RKO (cell line): ENCODE measurements around the gene MACROH2A1.

Experiments
- DNase-seq: peaks from one replicate; pipeline ENCODE4 v3.0.0-alpha.2; 2016; ENCODE audit warnings: low spot score

The MACROH2A1 gene

DNA sequence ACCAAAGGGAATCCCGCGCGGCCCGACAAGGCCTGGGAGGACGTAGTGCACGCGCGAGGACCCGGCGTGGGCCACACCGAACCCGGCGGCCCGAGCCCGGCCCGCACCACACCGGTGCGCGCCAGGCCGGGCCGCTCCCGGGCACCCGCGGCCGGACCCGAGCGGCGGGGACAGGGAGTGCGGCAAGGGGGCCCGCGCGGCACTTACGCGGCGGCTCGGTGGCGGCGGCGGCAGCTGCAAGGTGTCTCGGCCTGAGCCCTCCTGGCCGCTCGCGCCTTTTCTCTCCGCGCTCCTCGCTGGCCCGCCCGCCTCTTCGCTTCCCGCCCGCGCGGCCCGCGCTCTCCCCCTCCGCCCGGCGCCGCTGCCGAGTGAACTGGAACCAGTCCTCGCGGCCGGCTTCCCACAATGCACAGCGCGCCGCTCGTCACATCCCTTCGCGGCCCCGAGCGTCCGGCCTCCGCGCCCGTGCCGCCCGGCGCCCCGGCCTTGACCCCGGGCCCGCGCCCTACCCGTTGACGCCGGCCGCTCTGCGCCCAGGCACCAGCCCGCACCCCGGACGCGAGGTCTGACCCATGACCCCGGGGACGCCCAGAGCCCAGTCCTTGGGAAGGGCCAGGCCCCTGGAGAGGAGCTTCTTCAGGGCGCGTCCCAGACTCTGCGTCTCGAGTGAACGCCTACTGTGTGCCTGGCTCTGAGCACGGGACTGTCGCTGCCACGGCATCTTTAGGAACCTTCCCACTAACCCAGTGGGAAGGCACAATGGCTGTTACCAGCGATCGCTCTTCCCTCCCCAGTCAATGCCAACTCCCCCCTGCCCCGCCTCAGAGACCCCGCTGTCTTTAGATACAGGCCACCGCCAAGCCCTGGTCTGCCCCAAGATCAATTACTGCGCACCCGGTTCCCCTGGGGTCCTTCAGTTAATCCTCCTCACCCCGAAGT, at the start of gene MACROH2A1:
TSS of gene MACROH2A1 (minus strand) at position 377 of the 939 bp plus-strand sequence. CDS start 10,138 bp downstream, outside the sequence.
- peak; percentile 83 for DNase-seq

GRCh38 chr5:135448071-135448739, 49.2 kb upstream of the MACROH2A1 start:
- DNase-seq: no peak

DNA sequence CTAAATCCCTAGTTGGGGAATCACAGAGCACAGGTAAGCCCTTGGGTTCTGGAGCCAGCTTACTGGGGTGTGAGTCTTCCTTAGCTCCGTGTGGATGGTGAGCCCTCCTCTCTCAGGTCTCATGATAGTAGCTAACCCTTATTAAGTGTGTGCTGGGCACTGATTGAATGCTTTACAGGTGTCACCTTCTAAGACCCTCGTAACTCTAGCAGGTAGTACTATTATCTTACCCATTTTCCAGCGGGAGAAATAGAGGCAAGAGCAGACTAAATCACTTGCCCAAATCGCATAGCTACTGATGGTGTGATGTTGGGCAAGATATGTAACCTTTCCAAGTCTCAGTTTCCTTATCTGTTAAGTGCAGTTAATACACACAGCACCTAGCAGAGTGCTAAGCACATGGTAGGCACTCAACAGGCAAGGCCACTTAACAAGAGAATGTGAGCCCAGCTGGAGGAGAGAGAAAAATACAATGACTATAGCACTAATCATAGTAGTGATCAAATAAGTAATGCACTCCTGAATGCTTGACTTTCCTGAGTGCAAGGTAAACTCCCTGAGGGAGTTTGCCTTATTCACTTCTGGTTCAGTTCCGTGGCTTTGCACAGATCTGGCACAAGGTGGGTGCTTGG, 48.4 kb upstream of the MACROH2A1 start, which contains the start of gene DCANP1:
TSS of gene DCANP1 (minus strand) at position 51 of the 632 bp plus-strand sequence. CDS start 240 bp downstream, outside the sequence.
- no peak for DNase-seq

DNA sequence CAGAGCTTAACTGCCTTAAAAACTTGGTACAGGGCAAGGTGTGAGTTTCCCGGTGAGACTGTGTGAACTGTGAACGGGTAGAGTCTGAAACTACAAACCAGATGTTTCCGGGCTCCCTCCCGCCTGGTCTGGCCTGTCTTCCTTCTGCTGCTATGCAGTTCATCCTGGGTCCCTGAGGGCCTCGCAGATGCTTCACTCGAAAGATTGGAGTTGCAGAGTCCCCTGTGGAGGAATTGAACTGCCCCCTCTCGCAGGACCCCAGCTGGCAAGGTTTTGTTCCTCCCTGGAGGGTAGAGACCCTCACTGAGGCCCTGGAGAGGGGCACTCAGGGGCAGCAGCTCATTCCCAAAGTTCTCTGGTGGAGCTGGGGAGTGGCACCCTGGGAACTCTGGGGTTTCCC, 47.6 kb upstream of the MACROH2A1 start:
- DNase-seq: no peak

- no peak for DNase-seq
Measured at GRCh38 chr5:135446206-135446605, 47.2 kb upstream of the MACROH2A1 start.

DNA sequence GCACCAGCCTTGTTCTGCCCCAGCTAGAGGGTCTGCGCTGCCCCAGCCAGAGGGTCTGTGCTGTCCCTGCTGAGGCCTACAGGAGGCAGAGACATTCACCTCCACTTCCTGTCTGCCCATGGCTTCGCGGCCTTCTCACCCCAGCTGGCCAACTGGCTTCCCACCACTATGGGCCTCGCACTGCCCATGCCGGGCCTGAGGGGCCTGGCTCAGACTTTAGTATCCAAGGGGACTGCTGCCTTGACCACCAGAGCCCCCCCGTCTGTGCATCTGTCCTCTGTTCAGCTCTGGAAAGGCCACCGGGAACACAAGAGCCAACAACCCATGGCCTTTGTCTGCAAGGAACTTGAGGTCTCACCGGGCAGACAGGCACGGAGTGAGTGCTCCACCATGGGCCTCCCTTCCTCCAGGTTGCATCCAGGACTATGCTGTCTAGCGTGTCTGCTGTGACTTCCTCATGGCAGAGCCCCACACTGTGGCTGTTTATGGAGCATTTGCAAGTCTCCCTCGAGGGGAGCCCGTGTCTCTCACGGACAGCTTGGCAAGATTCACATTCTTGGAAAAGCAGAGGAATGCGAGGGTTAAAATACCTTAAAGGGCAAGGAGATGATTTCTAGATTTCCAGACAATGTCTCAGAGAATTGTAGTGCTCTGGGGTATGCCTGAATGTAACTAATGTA, 46.4 kb upstream of the MACROH2A1 start:
- no peak for DNase-seq

- DNase-seq: no peak
Measured at GRCh38 chr5:135444881-135445280, 45.9 kb upstream of the MACROH2A1 start.

- no peak for DNase-seq
Measured at GRCh38 chr5:135444360-135444759, 45.3 kb upstream of the MACROH2A1 start.

DNA sequence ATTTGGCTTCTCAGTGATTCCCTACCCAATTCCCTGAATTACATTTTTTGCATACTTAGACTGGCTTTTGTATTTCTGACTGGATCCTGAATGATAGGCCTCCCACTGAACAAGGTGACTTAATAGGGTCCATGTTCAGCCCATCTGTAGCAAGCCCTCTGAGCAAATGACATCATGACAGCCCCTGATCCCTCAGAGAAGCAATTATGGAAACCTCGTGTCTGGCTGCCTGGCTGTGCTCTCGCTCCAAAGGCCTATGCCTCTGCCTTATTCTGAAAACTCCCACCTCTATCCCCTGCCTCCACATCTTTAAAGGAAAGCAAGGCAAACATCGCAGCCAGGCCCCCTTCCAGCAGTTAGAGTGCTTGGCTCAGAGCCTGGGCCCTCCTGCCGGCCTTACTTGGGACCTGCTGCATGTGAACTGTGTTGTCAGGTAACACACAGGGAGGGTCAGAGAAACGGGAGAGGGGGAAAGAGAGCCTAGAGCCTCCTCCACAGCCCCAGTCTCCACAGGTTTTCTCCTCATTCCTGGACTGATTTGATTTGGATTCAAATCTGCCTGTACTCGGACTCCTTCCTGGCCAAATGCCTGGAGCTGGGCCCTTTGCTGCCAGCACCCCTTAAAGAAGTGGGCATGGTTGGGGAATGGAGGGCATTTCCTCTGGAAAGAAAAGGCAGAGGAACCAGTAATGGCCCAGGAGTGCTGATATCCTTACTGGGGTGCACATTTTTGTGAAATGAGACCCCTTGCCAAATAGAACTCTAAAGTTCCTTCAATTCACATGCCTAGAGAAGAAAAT, 44.3 kb upstream of the MACROH2A1 start:
- no peak for DNase-seq

- no peak for DNase-seq
Measured at GRCh38 chr5:135442431-135443160, 43.6 kb upstream of the MACROH2A1 start.

DNA sequence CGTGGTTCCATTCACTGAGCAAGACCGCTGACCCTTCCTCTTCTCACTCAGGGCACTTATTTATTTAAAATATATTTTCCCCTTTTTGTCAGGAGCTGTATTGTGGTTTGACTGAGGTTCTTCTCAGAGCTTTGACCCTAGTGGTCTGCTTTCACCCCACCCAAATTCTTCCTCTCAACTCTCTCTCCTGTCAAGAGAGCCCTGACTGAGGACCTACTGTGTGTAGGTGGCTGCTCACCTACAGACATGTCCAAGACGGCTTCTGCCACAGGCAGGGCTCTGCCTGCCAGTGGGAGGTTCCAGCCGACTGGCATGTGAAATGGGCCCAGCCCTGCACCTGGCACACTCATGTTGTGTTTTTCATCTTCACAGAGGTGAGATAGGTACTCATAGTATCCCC, 42.9 kb upstream of the MACROH2A1 start:
- DNase-seq: no peak

DNA sequence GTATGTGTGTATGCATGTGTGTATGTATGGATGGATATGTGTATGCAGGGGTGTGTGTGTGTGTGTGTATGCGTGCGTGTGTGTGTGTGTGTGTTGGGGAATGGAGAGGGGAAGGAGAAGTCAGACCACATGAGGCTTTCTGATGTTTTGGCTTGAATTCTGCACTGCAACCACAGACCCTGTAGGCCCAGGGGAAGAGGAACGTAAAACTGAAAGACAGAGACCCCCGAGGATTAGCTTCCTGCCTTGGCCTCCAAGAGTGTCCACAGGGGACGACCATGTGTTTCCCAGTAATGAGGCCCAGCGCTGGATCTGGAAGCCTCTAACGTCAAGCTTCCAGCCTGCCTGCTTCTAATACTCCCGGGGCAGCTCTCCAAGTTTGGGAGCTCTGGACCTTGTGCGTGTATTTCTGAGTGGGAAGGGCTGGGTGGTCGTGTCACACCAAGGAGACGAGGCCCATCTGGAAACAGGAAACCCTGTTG, 42.4 kb upstream of the MACROH2A1 start:
- no peak for DNase-seq

GRCh38 chr5:135440916-135441315, 41.9 kb upstream of the MACROH2A1 start:
- DNase-seq: no peak

GRCh38 chr5:135439231-135440205, 40.5 kb upstream of the MACROH2A1 start:
- no peak for DNase-seq

GRCh38 chr5:135438636-135439221, 39.7 kb upstream of the MACROH2A1 start:
- DNase-seq: no peak

DNA sequence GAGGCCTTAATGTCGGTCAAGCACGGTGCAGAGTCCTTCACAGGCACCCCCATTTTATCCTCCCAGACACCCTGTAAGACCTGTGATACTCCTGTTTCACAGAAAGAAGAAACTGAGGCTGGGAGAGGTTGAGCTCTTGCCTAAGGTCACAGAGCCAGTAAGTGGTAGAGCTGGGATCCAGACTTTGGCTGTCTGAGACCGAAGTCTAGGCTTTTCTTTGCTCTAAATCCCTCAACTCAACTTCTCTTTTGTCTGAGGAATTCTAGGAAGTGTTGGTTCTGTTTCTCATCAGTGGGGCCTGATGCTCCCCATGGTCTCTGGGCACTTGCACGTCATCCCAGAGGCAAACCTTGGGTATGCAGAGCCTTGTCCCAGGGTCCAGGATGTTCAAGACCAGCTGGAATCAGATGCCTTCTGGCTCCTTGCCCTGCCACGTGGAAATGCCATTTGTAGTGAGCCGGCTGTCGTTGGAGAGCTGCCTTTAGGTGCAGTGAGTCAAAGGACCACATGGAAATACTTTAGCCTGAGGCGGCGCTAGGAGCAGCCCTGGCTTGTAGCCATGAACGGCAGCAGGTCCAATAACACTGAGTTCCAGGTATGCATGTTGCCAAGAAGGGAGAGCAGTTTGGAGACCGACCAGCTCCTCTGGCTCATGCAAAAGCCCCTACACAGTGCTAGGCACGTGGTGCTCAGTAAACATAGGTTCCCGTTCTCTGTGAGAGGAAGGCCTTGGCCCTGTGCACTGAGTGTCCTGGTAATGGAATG, 38.9 kb upstream of the MACROH2A1 start:
- peak; percentile 49 for DNase-seq

DNA sequence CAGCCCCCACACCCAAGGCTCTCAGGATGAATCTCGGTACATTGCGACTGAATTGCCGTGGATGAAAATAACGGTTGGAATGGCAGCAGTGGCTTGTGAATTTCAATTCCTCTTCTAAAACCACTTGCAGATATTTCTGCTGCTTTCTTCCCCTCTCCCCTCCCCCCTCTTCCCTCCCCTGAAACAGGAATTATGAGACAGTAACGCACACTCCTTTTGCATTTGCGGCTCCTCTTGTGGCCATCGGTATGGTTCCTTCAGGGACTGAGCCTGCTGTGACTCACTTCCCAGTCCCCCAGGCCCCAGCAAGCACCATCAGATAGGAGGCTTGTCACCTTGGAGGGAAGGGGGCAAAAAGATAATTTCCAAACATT, 38.4 kb upstream of the MACROH2A1 start:
- DNase-seq: no peak

- no peak for DNase-seq
Measured at GRCh38 chr5:135436951-135437418, 38.0 kb upstream of the MACROH2A1 start.
